ENCODE measurements around the gene TRPM3.

GRCh38 chr9:70511858-70512257, 609.6 kb downstream of the TRPM3 start:
- TF ChIP-seq POLR2A (IDR thresholded peaks at IDR 0.05) (no peak), CTCF (IDR thresholded peaks at IDR 0.05 in 8 of 11, conservative IDR thresholded peaks at IDR 0.05 in 3 of 11) (no peak)

All from spleen (tissue), 7 donors.